HepG2 (cell line): ENCODE data around the gene XRCC5. TPM values are rescaled to one million over a fixed set of nuclear protein-coding genes. Genes with fewer than 3 reads are reported as not detected.

Experiments used
- CEBPG ChIP-seq: IDR thresholded peaks from 2 replicates; pipeline ENCODE4 v1.6.1; 2016
- FOXA3 ChIP-seq: IDR thresholded peaks from 2 replicates; pipeline ENCODE4 v1.6.1; 2016; ENCODE audit warnings: missing genetic modification reagents, missing compliant biosample characterization
- KAT2B ChIP-seq: fragments of 150-350 bp; IDR thresholded peaks from 2 replicates; pipeline ENCODE4 v1.6.1; 2014; ENCODE audit warnings: low read depth, low read length, borderline replicate concordance
- KLF6 ChIP-seq: IDR thresholded peaks from 2 replicates; pipeline ENCODE4 v1.8.0; 2016; ENCODE audit warnings: missing biosample characterization, missing genetic modification reagents
- MAFF ChIP-seq: IDR thresholded peaks from 2 replicates; pipeline ENCODE4 v1.6.1; 2011; ENCODE audit warnings: low read depth, low read length, improper control_type of control experiment
- NCOA5 ChIP-seq: sonication (generic); formaldehyde crosslinking; IDR thresholded peaks from 2 replicates; pipeline ENCODE4 v1.4.0; 2020; ENCODE audit warnings: missing genetic modification reagents
- RXRA ChIP-seq: sonication (generic); formaldehyde crosslinking; IDR thresholded peaks from 2 replicates; pipeline ENCODE4 v1.5.1; 2020; ENCODE audit warnings: missing genetic modification reagents
- UBTF ChIP-seq: sonication (generic); formaldehyde crosslinking; IDR thresholded peaks from 2 replicates; pipeline ENCODE4 v1.4.0; 2020; ENCODE audit warnings: mild to moderate bottlenecking, missing genetic modification reagents
- XBP1 ChIP-seq: sonication (generic); formaldehyde crosslinking; IDR thresholded peaks from 2 replicates; pipeline ENCODE4 v1.5.0; 2020; ENCODE audit warnings: missing genetic modification reagents
- ZBTB38 ChIP-seq: sonication (generic); formaldehyde crosslinking; IDR thresholded peaks from 2 replicates; pipeline ENCODE4 v1.5.1; 2020; ENCODE audit warnings: mild to moderate bottlenecking, missing genetic modification reagents
- ZMYM2 ChIP-seq: sonication (generic); formaldehyde crosslinking; IDR thresholded peaks from 2 replicates; pipeline ENCODE4 v1.8.0; 2022; ENCODE audit warnings: mild to moderate bottlenecking, missing genetic modification reagents
- ZNF501 ChIP-seq: sonication (generic); formaldehyde crosslinking; IDR thresholded peaks from 2 replicates; pipeline ENCODE4 v1.5.1; 2020; ENCODE audit warnings: mild to moderate bottlenecking, moderate library complexity, missing genetic modification reagents
- ZNF567 ChIP-seq: sonication (generic); formaldehyde crosslinking; IDR thresholded peaks from 2 replicates; pipeline ENCODE4 v1.8.1; 2023; ENCODE audit warnings: mild to moderate bottlenecking, missing genetic modification reagents, borderline replicate concordance
- ZNF646 ChIP-seq: sonication (generic); formaldehyde crosslinking; IDR thresholded peaks from 2 replicates; pipeline ENCODE4 v1.9.0; 2021; ENCODE audit warnings: mild to moderate bottlenecking, missing genetic modification reagents
- ZNF709 ChIP-seq: sonication (generic); formaldehyde crosslinking; IDR thresholded peaks from 2 replicates; pipeline ENCODE4 v1.5.0; 2020; ENCODE audit warnings: mild to moderate bottlenecking, missing genetic modification reagents
- ZNF775 ChIP-seq: sonication (generic); formaldehyde crosslinking; IDR thresholded peaks from 2 replicates; pipeline ENCODE4 v1.4.0; 2020; ENCODE audit warnings: missing genetic modification reagents, mild to moderate bottlenecking, moderate library complexity, borderline replicate concordance
- ZNF839 ChIP-seq: sonication (generic); formaldehyde crosslinking; IDR thresholded peaks from 2 replicates; pipeline ENCODE4 v1.4.0; 2020; ENCODE audit warnings: missing genetic modification reagents, mild to moderate bottlenecking, borderline replicate concordance
- polyA plus RNA-seq, 8 experiments: library from polyadenylated mRNA; depleted of rRNA in 3 of 8; stranded (reverse) in 7 of 8; unstranded in 1 of 8; fragments of >200 nt; fragmentation: Illumina TruSeq in 4 of 8; extraction: Trizol in 4 of 8; gene quantifications; 2 replicates each; pipeline versions ENCODE4 v1.2.1 to v1.2.3, GENCODE V29; 2011 to 2016; ENCODE audit warnings: low read depth in 4 of 8, missing spikeins in 1 of 8, mixed read lengths in 1 of 8; ENCODE audit not compliant: insufficient read depth in 1 of 8
- total RNA-seq, 5 experiments: library from RNA; depleted of rRNA; stranded (reverse); fragments of >200 nt; fragmentation: Illumina TruSeq; extraction: Trizol; gene quantifications; 2 replicates each; pipeline ENCODE4 v1.2.3, GENCODE V29; 2016; ENCODE audit warnings: low read depth in 1 of 5
- TF ChIP-seq, protein P1 (sequence below): sonication (generic); formaldehyde crosslinking; IDR thresholded peaks from 2 replicates; pipeline ENCODE4 v1.5.1; 2020; ENCODE audit warnings: missing genetic modification reagents, mild to moderate bottlenecking, borderline replicate concordance

XRCC5 gene
- total and polyA plus RNA-seq, 2 of the 13 experiments (the other 11 are each of a cell fraction or from before 2014, with no cell fraction given) = 264 to 454 TPM

DNA sequence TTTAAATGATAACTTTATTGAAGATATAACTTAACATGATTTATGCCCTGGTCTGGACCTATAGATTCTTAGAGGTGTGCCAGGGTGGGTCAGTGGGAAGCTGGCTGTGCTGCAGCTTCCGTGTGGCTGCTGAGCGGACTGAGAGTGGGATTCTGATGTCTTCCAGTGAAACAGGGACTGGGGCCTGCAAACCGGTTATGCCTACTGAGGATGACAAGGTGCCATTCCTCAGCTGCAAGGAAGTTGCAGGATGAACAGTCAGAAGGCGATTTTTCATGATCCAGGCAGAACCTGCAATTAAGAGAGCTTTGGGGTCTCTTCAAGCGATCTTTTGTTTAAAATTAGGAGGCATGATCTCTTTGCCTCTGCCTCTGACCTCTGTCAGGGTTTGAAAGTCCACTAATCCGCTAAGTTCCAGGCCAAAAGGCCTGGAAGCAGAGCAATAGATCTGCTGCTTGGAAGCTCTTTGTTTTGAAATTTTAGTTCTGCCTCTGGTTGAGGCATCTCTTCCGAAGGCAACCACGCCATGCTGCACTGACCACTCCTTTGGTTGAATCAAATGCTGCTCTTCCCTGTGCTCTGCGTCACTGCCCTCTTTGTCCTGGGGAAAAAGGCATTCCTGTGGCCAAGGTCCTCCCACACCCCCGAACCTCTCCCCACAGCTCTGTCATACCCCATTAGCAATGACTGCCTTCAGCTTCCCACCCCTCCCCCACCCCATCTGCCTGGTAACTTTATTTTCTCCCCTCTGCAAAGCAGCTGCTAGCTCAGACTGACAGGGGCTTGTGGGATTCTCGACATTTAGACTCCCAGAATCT is 25.5 kb upstream of the XRCC5 start (continued):
- TF ChIP-seq ZNF646 (CRISPR knock-in tag) (no peak), UBTF (CRISPR knock-in tag) (0 out of 2 replicates have a peak, but pooled peaks have one; percentile 51), ZNF839 (CRISPR knock-in tag) (no peak), ZBTB38 (CRISPR knock-in tag) (0 out of 2 replicates have a peak, but pooled peaks have one; percentile 33), CEBPG (no peak), ZNF709 (CRISPR knock-in tag) (no peak), NCOA5 (CRISPR knock-in tag) (no peak), FOXA3 (CRISPR knock-in tag) (no peak), ZMYM2 (CRISPR knock-in tag) (no peak), XBP1 (no peak), RXRA (CRISPR knock-in tag) (peak; percentile 63; the same call in 1 of the 2 replicates), KLF6 (peak; percentile 38; the same call in 1 of the 2 replicates), ZNF775 (CRISPR knock-in tag) (no peak), MAFF (no peak), ZNF501 (CRISPR knock-in tag) (0 out of 2 replicates have a peak, but pooled peaks have one; percentile 16), KAT2B (no peak), ZNF567 (CRISPR knock-in tag) (0 out of 2 replicates have a peak, but pooled peaks have one; percentile 27)
- TF ChIP-seq, protein P1, sequence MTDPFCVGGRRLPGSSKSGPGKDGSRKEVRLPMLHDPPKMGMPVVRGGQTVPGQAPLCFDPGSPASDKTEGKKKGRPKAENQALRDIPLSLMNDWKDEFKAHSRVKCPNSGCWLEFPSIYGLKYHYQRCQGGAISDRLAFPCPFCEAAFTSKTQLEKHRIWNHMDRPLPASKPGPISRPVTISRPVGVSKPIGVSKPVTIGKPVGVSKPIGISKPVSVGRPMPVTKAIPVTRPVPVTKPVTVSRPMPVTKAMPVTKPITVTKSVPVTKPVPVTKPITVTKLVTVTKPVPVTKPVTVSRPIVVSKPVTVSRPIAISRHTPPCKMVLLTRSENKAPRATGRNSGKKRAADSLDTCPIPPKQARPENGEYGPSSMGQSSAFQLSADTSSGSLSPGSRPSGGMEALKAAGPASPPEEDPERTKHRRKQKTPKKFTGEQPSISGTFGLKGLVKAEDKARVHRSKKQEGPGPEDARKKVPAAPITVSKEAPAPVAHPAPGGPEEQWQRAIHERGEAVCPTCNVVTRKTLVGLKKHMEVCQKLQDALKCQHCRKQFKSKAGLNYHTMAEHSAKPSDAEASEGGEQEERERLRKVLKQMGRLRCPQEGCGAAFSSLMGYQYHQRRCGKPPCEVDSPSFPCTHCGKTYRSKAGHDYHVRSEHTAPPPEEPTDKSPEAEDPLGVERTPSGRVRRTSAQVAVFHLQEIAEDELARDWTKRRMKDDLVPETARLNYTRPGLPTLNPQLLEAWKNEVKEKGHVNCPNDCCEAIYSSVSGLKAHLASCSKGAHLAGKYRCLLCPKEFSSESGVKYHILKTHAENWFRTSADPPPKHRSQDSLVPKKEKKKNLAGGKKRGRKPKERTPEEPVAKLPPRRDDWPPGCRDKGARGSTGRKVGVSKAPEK = 0 out of 2 replicates have a peak, but pooled peaks have one; percentile 61
